GM18517 (cell line): ENCODE results near the gene DCAF4L1.

Experiments
- ATAC-seq: cut with Tn5 transposase; IDR thresholded peaks from one replicate; pipeline ENCODE4 v1.9.1; 2021; ENCODE audit warnings: mild to moderate bottlenecking, moderate library complexity; ENCODE audit not compliant: unreplicated experiment

Gene DCAF4L1

GRCh38 chr4:41989994-41990364 lies 8.4 kb downstream of the DCAF4L1 start:
- peak; percentile 6 for ATAC-seq

GRCh38 chr4:41990365-41991111 lies 9.0 kb downstream of the DCAF4L1 start, which contains the start of gene SLC30A9:
Gene SLC30A9, plus strand, starts transcription at chr4:41990530. Its CDS starts 122 bp downstream, at chr4:41990652.
- ATAC-seq = peak; percentile 98

GRCh38 chr4:41991916-41992767 lies 10.6 kb downstream of the DCAF4L1 start:
- ATAC-seq = no peak

- no peak for ATAC-seq
These were observed 11.7 kb downstream of the DCAF4L1 start for GRCh38 chr4:41992967-41993857.

- no peak for ATAC-seq
These were observed 13.0 kb downstream of the DCAF4L1 start for GRCh38 chr4:41994461-41994985.

- no peak for ATAC-seq
These were observed 16.5 kb downstream of the DCAF4L1 start for GRCh38 chr4:41998019-41998418.

GRCh38 chr4:41999321-41999720 lies 17.8 kb downstream of the DCAF4L1 start:
- ATAC-seq = no peak

- ATAC-seq = no peak
These were observed 26.6 kb downstream of the DCAF4L1 start for GRCh38 chr4:42008011-42008786.

GRCh38 chr4:42015438-42015837 lies 33.9 kb downstream of the DCAF4L1 start:
- no peak for ATAC-seq

- ATAC-seq = no peak
These were observed 36.9 kb downstream of the DCAF4L1 start for GRCh38 chr4:42018451-42018850.
